H1 (cell line): ENCODE measurements around the gene PPP1R12B. TPM values are rescaled to one million over a fixed set of nuclear protein-coding genes. Genes with fewer than 3 reads are reported as not detected.

ENCODE experiments used
- CHD1 ChIP-seq: IDR thresholded peaks from 2 replicates; pipeline ENCODE4 v1.6.1; 2012; ENCODE audit warnings: low read depth, low read length, improper control_type of control experiment
- CHD2 ChIP-seq: IDR thresholded peaks from 2 replicates; pipeline ENCODE4 v1.6.1; 2012; ENCODE audit warnings: low read length, improper control_type of control experiment
- CTBP2 ChIP-seq: IDR thresholded peaks from 2 replicates; pipeline ENCODE4 v1.7.0; 2011; ENCODE audit warnings: borderline replicate concordance, mild to moderate bottlenecking, moderate library complexity, mixed read lengths, low read length; ENCODE audit not compliant: insufficient read depth, insufficient read length
- EGR1 ChIP-seq: IDR thresholded peaks from 2 replicates; pipeline ENCODE4 v1.6.1; 2011; ENCODE audit warnings: low read depth, low read length, borderline replicate concordance
- EZH2 ChIP-seq: fragments of 200-600 bp; sonication (generic); IDR thresholded peaks from 2 replicates; pipeline ENCODE4 v1.7.1; 2012; ENCODE audit warnings: low read depth, mild to moderate bottlenecking, moderate library complexity, low read length, inconsistent platforms; ENCODE audit not compliant: severe bottlenecking
- MAX ChIP-seq: IDR thresholded peaks from 2 replicates; pipeline ENCODE4 v1.6.1; 2012; ENCODE audit warnings: inconsistent platforms
- POU5F1 ChIP-seq: IDR thresholded peaks from 2 replicates; pipeline ENCODE4 v1.6.1; 2011; ENCODE audit warnings: low read depth, mild to moderate bottlenecking, low read length, moderate library complexity
- polyA plus RNA-seq, 7 experiments: library from polyadenylated mRNA; depleted of rRNA in 3 of 7; stranded (reverse) in 5 of 7; unstranded in 2 of 7; fragments of >200 nt in 5 of 7; fragments of 200-250 nt in 2 of 7; gene quantifications; 1 replicate in 5 of 7; 2 replicates in 1 of 7; 4 replicates in 1 of 7; pipeline versions ENCODE4 v1.2.1 to v1.2.3, GENCODE V29; 2011 to 2013; ENCODE audit warnings: missing spikeins in 2 of 7, mixed read lengths in 2 of 7
- total RNA-seq: library from RNA; stranded (reverse); fragmentation: NEBNext Ultra II Directional; extraction: Animal tissue kit (Norgen Biotek cat#: 25700); gene quantifications from 2 replicates; pipeline ENCODE4 v1.2.1, GENCODE V29; 2021

Gene PPP1R12B
- total and polyA plus RNA-seq, 2 of the 8 experiments (the other 6 are each of a cell fraction or from before 2014, with no cell fraction given) = 7.9 to 18.7 TPM

GRCh38 chr1:202317941-202318925 is 30.3 kb upstream of the PPP1R12B start (continued):
- TF ChIP-seq CHD2 (no peak), CTBP2 (no peak), EZH2 (no peak), EGR1 (no peak), CHD1 (no peak), POU5F1 (no peak), MAX (no peak)
